ENCODE results near the gene PCDHGA12.

Gene PCDHGA12

DNA sequence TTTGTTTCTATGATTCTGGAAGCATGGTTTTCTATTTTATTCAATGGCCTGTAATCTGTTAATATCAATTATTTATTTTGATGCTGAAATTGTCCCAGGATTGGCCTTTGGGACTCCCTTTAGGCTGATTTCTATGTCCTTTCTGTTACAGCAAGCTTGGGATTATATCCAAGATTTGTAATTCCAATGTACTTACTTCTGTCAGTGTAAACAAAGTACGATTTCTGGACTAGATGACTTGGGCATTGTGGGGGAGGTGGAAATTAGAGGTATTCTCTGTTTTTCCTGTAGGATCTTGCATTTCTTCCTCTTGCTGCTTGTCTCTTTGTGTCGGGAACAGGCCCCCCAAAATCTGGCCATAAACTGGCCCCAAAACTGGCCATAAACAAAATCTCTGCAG is 3.7 kb downstream of the PCDHGA12 start:
- DNase-seq (ENCODE audit: low spot score) = no peak
- in situ Hi-C loops (cut with MboI; ENCODE audit: low sequenced_read_pairs, unreplicated experiment) = no loop called here

DNA sequence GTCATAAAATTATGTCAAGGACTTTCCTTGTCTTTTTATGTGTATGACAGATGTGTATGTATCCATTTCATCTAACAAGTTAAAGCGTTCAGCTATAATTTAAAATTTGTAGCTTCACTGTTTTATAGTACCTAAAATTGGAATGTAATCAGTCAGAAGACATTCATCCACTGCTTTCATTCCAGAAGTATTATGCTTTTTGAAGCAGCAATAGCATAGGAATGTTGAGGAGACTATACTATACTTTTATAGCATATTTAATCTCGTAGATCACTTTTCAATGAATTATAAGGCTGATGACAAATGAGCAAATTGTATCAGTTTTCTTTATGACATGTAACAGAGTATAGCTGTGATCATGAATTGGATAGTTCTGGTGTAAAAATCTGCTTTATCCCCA is 6.9 kb downstream of the PCDHGA12 start:
- in situ Hi-C loops (cut with MboI; ENCODE audit: low sequenced_read_pairs, unreplicated experiment) = no loop called here

More for the DNA sequence above, 3.7 kb downstream of the PCDHGA12 start:
- TF ChIP-seq, protein P1, sequence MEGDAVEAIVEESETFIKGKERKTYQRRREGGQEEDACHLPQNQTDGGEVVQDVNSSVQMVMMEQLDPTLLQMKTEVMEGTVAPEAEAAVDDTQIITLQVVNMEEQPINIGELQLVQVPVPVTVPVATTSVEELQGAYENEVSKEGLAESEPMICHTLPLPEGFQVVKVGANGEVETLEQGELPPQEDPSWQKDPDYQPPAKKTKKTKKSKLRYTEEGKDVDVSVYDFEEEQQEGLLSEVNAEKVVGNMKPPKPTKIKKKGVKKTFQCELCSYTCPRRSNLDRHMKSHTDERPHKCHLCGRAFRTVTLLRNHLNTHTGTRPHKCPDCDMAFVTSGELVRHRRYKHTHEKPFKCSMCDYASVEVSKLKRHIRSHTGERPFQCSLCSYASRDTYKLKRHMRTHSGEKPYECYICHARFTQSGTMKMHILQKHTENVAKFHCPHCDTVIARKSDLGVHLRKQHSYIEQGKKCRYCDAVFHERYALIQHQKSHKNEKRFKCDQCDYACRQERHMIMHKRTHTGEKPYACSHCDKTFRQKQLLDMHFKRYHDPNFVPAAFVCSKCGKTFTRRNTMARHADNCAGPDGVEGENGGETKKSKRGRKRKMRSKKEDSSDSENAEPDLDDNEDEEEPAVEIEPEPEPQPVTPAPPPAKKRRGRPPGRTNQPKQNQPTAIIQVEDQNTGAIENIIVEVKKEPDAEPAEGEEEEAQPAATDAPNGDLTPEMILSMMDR (IDR thresholded peaks at IDR 0.05; ENCODE audit: borderline replicate concordance, control extremely low read depth, extremely low read depth, insufficient read depth, missing control alignments) = no peak

DNA sequence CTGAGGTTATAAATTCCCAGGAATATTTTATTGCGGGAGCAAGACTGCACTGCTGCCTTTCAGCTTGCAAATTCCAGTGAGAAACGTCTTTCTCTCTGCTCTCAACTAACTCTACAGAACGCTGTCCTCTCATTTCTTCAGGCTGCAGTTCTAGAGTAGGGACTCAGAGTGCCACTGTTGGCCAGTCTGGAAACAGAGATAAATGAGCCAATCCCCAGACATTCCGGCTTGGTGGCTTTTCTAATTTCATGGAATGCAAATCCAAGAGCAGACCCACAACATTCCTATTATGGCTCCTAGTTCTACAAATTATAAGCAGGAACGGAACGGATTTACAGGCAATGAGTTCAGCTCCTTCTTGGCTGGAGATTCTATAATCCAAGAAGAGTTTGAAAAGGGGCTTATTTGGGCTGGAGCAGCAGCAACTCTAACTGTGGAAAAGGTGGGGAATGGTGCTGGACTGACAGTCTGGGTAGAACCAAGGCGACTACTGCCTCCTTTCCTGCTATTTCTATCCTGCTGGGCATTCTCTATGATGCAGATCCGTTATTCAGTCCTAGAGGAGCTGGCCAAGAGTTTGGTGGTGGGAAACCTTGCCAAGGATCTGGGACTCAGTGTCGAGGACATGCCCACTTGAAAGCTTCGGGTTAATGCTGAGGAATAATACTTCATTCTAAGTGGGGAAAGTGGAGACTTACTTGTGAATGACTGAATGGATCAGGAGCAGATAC is 9.3 kb downstream of the PCDHGA12 start:
- no peak for DNase-seq (ENCODE audit: low spot score)
- TF ChIP-seq, protein P1 (IDR thresholded peaks at IDR 0.05; ENCODE audit: borderline replicate concordance, control extremely low read depth, extremely low read depth, insufficient read depth, missing control alignments) = no peak
- in situ Hi-C loops (cut with MboI; ENCODE audit: low sequenced_read_pairs, unreplicated experiment) = no loop called here

More for the DNA sequence above, 6.9 kb downstream of the PCDHGA12 start:
- DNase-seq (ENCODE audit: low spot score) = no peak
- TF ChIP-seq, protein P1 (IDR thresholded peaks at IDR 0.05; ENCODE audit: borderline replicate concordance, control extremely low read depth, extremely low read depth, insufficient read depth, missing control alignments) = no peak

DNA sequence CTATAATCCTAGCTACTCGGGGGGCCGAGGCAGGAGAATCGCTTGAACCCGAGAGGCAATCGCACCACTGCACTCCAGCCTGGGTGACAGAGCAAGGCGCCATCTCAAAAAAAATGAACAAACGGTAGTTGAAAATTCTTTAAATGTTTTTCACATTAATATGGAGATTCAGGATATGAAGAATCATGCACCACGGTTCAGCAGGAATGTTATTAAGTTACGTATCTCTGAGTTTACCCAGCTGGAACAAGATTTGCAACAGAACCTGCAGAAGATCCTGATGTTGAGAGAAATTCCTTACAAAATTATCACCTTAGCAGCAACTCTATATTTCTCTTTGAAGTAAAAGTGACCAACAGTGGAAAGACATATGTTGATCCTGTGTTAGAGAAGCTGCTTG is 10.0 kb downstream of the PCDHGA12 start:
- TF ChIP-seq, protein P1 (IDR thresholded peaks at IDR 0.05; ENCODE audit: borderline replicate concordance, control extremely low read depth, extremely low read depth, insufficient read depth, missing control alignments) = no peak
- no peak for DNase-seq (ENCODE audit: low spot score)
- in situ Hi-C loops (cut with MboI; ENCODE audit: low sequenced_read_pairs, unreplicated experiment) = no loop called here

DNA sequence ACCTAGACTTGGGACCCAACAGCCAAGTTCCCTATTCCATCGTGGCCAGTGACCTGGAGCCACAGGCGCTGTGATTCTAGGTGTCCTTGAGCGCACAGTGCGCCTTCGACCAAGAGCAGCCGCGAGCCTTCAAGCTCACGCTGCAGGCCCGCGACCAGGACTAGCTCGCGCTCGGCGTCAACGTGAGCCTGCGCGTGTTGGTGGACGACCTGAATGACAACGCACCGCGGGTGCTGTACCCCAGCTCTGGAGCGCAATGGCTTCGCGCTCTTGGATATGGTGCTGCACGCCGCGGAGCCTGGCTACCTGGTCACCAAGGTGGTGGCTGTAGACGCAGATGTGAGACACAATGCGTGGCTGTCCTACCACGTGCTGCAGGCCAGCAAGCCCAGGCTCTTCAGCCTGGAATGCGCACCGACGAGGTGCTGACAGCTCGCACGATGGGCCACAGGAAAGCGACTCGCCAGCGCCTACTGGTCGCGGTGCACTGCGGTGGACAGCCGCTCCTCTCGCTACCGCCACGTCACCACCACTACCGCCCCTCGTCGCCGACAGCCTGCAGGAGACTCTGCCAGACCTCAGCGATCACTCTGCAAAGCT is 11.4 kb downstream of the PCDHGA12 start:
- no peak for DNase-seq (ENCODE audit: low spot score)
- in situ Hi-C loops (cut with MboI; ENCODE audit: low sequenced_read_pairs, unreplicated experiment) = no loop called here
- TF ChIP-seq, protein P1 (IDR thresholded peaks at IDR 0.05; ENCODE audit: borderline replicate concordance, control extremely low read depth, extremely low read depth, insufficient read depth, missing control alignments) = no peak

DNA sequence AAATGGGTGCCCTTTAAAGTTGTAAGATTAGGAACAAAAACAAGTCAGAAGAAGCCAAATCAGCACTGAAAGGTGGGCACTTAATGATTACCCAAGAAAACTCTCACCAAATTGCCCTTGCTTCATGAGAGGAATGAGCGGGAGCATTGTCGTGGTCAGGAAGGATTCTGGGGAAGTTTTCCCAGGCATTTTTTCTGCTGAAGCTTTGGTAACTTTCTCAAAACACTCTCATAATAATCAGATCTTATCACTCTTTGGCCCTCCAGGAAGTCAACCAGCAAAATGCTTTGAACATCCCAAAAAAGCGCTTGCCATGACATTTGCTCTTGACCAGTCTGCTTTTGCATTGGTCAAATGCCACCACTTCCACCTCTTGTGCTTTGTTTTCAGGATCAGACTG is 35.0 kb downstream of the PCDHGA12 start:
- TF ChIP-seq, protein P1 (IDR thresholded peaks at IDR 0.05; ENCODE audit: borderline replicate concordance, control extremely low read depth, extremely low read depth, insufficient read depth, missing control alignments) = no peak
- DNase-seq (ENCODE audit: low spot score) = no peak
- in situ Hi-C loops (cut with MboI; ENCODE audit: low sequenced_read_pairs, unreplicated experiment) = no loop called here
